IPS-20b (cell line): ENCODE data around the gene DIP2B.
"Not testable (repeated sequence)": the region's sequence is repeated elsewhere in the genome, so short reads cannot be mapped to it uniquely, and the experiment has no call there.

Experiments
- H3K27ac ChIP-seq: one replicate; pipeline ENCODE4 v1.5.1; 2013; ENCODE audit warnings: low read length
- H3K27me3 ChIP-seq: 2 replicates; pipeline ENCODE4 v1.6.1; 2013; ENCODE audit warnings: mild to moderate bottlenecking, low read length, inconsistent platforms; ENCODE audit not compliant: insufficient read depth
- H3K36me3 ChIP-seq: 2 replicates; pipeline ENCODE4 v1.6.1; 2013; ENCODE audit warnings: low read depth, mild to moderate bottlenecking, inconsistent platforms, low read length, moderate library complexity; ENCODE audit not compliant: insufficient read depth
- H3K4me1 ChIP-seq: 2 replicates; pipeline ENCODE4 v1.6.1; 2013; ENCODE audit warnings: mild to moderate bottlenecking, control low read depth, inconsistent platforms, low read length, moderate library complexity; ENCODE audit not compliant: insufficient read depth
- H3K4me3 ChIP-seq: 2 replicates; pipeline ENCODE4 v1.5.1; 2013; ENCODE audit warnings: mild to moderate bottlenecking, low read length, inconsistent platforms
- H3K9ac ChIP-seq: 2 replicates; pipeline ENCODE4 v1.6.1; 2013; ENCODE audit warnings: low read depth, mild to moderate bottlenecking, inconsistent platforms, low read length, moderate library complexity
- H3K9me3 ChIP-seq: 2 replicates; pipeline ENCODE4 v1.6.1; 2013; ENCODE audit warnings: mild to moderate bottlenecking, low read depth, low read length, inconsistent platforms; ENCODE audit not compliant: insufficient read depth

The DIP2B gene

GRCh38 chr12:50542448-50542847 lies 37.7 kb downstream of the DIP2B start:
- no peak overlapping the region for H3K4me3 ChIP-seq
- no peaks in the 10 kb centered on the region for H3K27me3 ChIP-seq
- H3K9me3 ChIP-seq = no peaks in the 10 kb centered on the region
- no peak overlapping the region for H3K27ac ChIP-seq
- no peak overlapping the region for H3K9ac ChIP-seq
- no peaks in the 10 kb centered on the region for H3K36me3 ChIP-seq
- peaks cover 15% of the 10 kb centered on the region; the same call in 1 of the 2 replicates for H3K4me1 ChIP-seq

GRCh38 chr12:50543188-50543587 lies 38.4 kb downstream of the DIP2B start:
- not testable (repeated sequence) for H3K9me3 ChIP-seq, H3K27me3 ChIP-seq, H3K4me3 ChIP-seq, H3K27ac ChIP-seq, H3K4me1 ChIP-seq, H3K36me3 ChIP-seq, H3K9ac ChIP-seq

GRCh38 chr12:50545213-50545612 lies 40.4 kb downstream of the DIP2B start:
- Histone ChIP-seq H3K36me3 (no peaks in the 10 kb centered on the region), H3K4me1 (peaks cover 7% of the 10 kb centered on the region; the same call in 1 of the 2 replicates), H3K27me3 (no peaks in the 10 kb centered on the region), H3K27ac (no peak overlapping the region), H3K9ac (no peak overlapping the region), H3K9me3 (no peaks in the 10 kb centered on the region), H3K4me3 (no peak overlapping the region)

- Histone ChIP-seq H3K9me3 (no peaks in the 10 kb centered on the region), H3K27me3 (no peaks in the 10 kb centered on the region), H3K27ac (no peak overlapping the region), H3K4me1 (peaks cover 7% of the 10 kb centered on the region; the same call in 1 of the 2 replicates), H3K4me3 (no peak overlapping the region), H3K36me3 (no peaks in the 10 kb centered on the region), H3K9ac (no peak overlapping the region)
Observed at GRCh38 chr12:50545786-50546185, 41.0 kb downstream of the DIP2B start.

GRCh38 chr12:50546441-50547318 lies 41.9 kb downstream of the DIP2B start:
- Histone ChIP-seq H3K27me3 (no peaks in the 10 kb centered on the region), H3K36me3 (no peaks in the 10 kb centered on the region), H3K27ac (no peak overlapping the region), H3K4me1 (peaks cover 7% of the 10 kb centered on the region; the same call in 1 of the 2 replicates), H3K4me3 (no peak overlapping the region), H3K9ac (no peak overlapping the region), H3K9me3 (no peaks in the 10 kb centered on the region)

- H3K27ac ChIP-seq = no peak overlapping the region
- H3K27me3 ChIP-seq = no peaks in the 10 kb centered on the region
- no peaks in the 10 kb centered on the region for H3K9me3 ChIP-seq
- H3K9ac ChIP-seq = no peak overlapping the region
- H3K4me1 ChIP-seq = peaks cover 7% of the 10 kb centered on the region; the same call in 1 of the 2 replicates
- no peak overlapping the region for H3K4me3 ChIP-seq
- H3K36me3 ChIP-seq = no peaks in the 10 kb centered on the region
Observed at GRCh38 chr12:50547742-50548141, 43.0 kb downstream of the DIP2B start.

GRCh38 chr12:50549885-50550284 lies 45.1 kb downstream of the DIP2B start:
- Histone ChIP-seq H3K27ac (no peak overlapping the region), H3K4me1 (peaks cover 7% of the 10 kb centered on the region; the same call in 1 of the 2 replicates), H3K9ac (no peak overlapping the region), H3K27me3 (no peaks in the 10 kb centered on the region), H3K4me3 (no peak overlapping the region), H3K9me3 (no peaks in the 10 kb centered on the region), H3K36me3 (no peaks in the 10 kb centered on the region)

- H3K9me3 ChIP-seq = no peaks in the 10 kb centered on the region
- no peak overlapping the region for H3K4me3 ChIP-seq
- no peaks in the 10 kb centered on the region for H3K27me3 ChIP-seq
- H3K9ac ChIP-seq = no peak overlapping the region
- no peaks in the 10 kb centered on the region for H3K36me3 ChIP-seq
- H3K4me1 ChIP-seq = peaks cover 7% of the 10 kb centered on the region; the same call in 1 of the 2 replicates
- H3K27ac ChIP-seq = no peak overlapping the region
Observed at GRCh38 chr12:50550530-50551223, 45.9 kb downstream of the DIP2B start.

- Histone ChIP-seq H3K4me1 (peaks cover 1% of the 10 kb centered on the region; the same call in 1 of the 2 replicates), H3K36me3 (no peaks in the 10 kb centered on the region), H3K4me3 (no peak overlapping the region), H3K27ac (no peak overlapping the region), H3K9ac (no peak overlapping the region), H3K9me3 (no peaks in the 10 kb centered on the region), H3K27me3 (no peaks in the 10 kb centered on the region)
Observed at GRCh38 chr12:50551866-50552265, 47.1 kb downstream of the DIP2B start.

- Histone ChIP-seq H3K9me3 (no peaks in the 10 kb centered on the region), H3K4me1 (no peaks in the 10 kb centered on the region)
Observed at GRCh38 chr12:50554651-50555050, 49.9 kb downstream of the DIP2B start.

GRCh38 chr12:50555471-50555885 lies 50.7 kb downstream of the DIP2B start:
- Histone ChIP-seq H3K9me3 (no peaks in the 10 kb centered on the region), H3K36me3 (no peaks in the 10 kb centered on the region), H3K27ac (no peak overlapping the region), H3K27me3 (no peaks in the 10 kb centered on the region), H3K9ac (no peak overlapping the region), H3K4me3 (no peak overlapping the region), H3K4me1 (no peaks in the 10 kb centered on the region)

More at GRCh38 chr12:50554651-50555050, 49.9 kb downstream of the DIP2B start:
- no peak overlapping the region for H3K9ac ChIP-seq
- H3K4me3 ChIP-seq = no peak overlapping the region
- H3K27me3 ChIP-seq = no peaks in the 10 kb centered on the region
- no peaks in the 10 kb centered on the region for H3K36me3 ChIP-seq
- H3K27ac ChIP-seq = no peak overlapping the region

- H3K36me3 ChIP-seq = no peaks in the 10 kb centered on the region
- H3K27me3 ChIP-seq = no peaks in the 10 kb centered on the region
- no peak overlapping the region for H3K4me3 ChIP-seq
- H3K4me1 ChIP-seq = no peaks in the 10 kb centered on the region
- no peak overlapping the region for H3K27ac ChIP-seq
- H3K9me3 ChIP-seq = no peaks in the 10 kb centered on the region
- no peak overlapping the region for H3K9ac ChIP-seq
Observed at GRCh38 chr12:50556273-50556672, 51.5 kb downstream of the DIP2B start.
